IMR-90 (cell line): Measurements from ENCODE around the gene KCMF1. TPM values are rescaled to one million over a fixed set of nuclear protein-coding genes. Genes with fewer than 3 reads are reported as not detected.

Experiments used
- ATAC-seq: fragments of 200-7000 bp; cut with Tn5 transposase; 2 replicates; pipeline ENCODE4 v1.9.1; 2020; ENCODE audit warnings: low read depth, mild to moderate bottlenecking, moderate library complexity
- BruUV-seq: library from RNA; stranded (reverse); fragments of 400-500 nt; replicated peaks from 2 replicates; lab custom pipeline; 2021; lab: Mats Ljungman, UMichigan
- CTCF ChIA-PET: fragments of 300-600 bp; formaldehyde crosslinking; extraction: SDS; loops from one replicate; lab custom pipeline; 2021; ENCODE audit warnings: antibody characterized with exemption; lab: Yijun Ruan, JAX
- POLR2A ChIA-PET: fragments of 300-600 bp; sonication (Branson Sonifier 250); formaldehyde crosslinking; loops from one replicate; lab custom pipeline; 2022; ENCODE audit warnings: antibody characterized with exemption; ENCODE audit not compliant: unreplicated experiment; lab: Charles Lee
- DNase-seq: peaks from one replicate; pipeline ENCODE4 v3.0.0; 2013
- H2AFZ ChIP-seq: replicated peaks from 2 replicates; pipeline ENCODE3; 2013; ENCODE audit warnings: low read length, mild to moderate bottlenecking; ENCODE audit not compliant: poor library complexity
- H2AK5ac ChIP-seq: 2 replicates; pipeline ENCODE4 v1.6.1; 2013; ENCODE audit warnings: low read depth, low read length, inconsistent platforms
- H2AK9ac ChIP-seq: replicated peaks from 2 replicates; pipeline ENCODE3; 2013; ENCODE audit warnings: mild to moderate bottlenecking, low read depth, low read length, moderate library complexity; ENCODE audit not compliant: poor library complexity
- H2BK120ac ChIP-seq: 2 replicates; pipeline ENCODE4 v1.6.1; 2013; ENCODE audit warnings: low read depth, low read length, inconsistent platforms
- H2BK15ac ChIP-seq: 3 replicates; pipeline ENCODE4 v1.6.1; 2013; ENCODE audit warnings: low read depth, low read length, inconsistent platforms
- H2BK20ac ChIP-seq: 2 replicates; pipeline ENCODE4 v1.6.1; 2013; ENCODE audit warnings: low read depth, mild to moderate bottlenecking, inconsistent platforms, low read length, moderate library complexity
- H2BK5ac ChIP-seq: 2 replicates; pipeline ENCODE4 v1.6.1; 2013; ENCODE audit warnings: mild to moderate bottlenecking, low read depth, low read length, inconsistent platforms; ENCODE audit not compliant: poor library complexity, severe bottlenecking
- H3K14ac ChIP-seq: replicated peaks from 2 replicates; pipeline ENCODE4 v1.6.1; 2013; ENCODE audit warnings: low read depth, low read length, inconsistent platforms
- H3K18ac ChIP-seq: 2 replicates; pipeline ENCODE4 v1.6.1; 2013; ENCODE audit warnings: low read depth, low read length, control low read depth
- H3K23ac ChIP-seq: 2 replicates; pipeline ENCODE4 v1.6.1; 2013; ENCODE audit warnings: low read depth, low read length, inconsistent platforms
- H3K27ac ChIP-seq: 2 replicates; pipeline ENCODE4 v1.5.1; 2013; ENCODE audit warnings: mild to moderate bottlenecking, control low read depth, low read length; ENCODE audit not compliant: insufficient read depth
- H3K27me3 ChIP-seq: 2 replicates; pipeline ENCODE4 v1.6.1; 2013; ENCODE audit warnings: low read length; ENCODE audit not compliant: control insufficient read depth, insufficient read depth
- H3K36me3 ChIP-seq: 2 replicates; pipeline ENCODE4 v1.6.1; 2013; ENCODE audit warnings: low read length, mixed read lengths; ENCODE audit not compliant: control insufficient read depth, insufficient read depth
- H3K4ac ChIP-seq: 2 replicates; pipeline ENCODE4 v1.6.1; 2013; ENCODE audit warnings: low read depth, low read length, inconsistent platforms
- H3K4me1 ChIP-seq: 2 replicates; pipeline ENCODE4 v1.6.1; 2013; ENCODE audit warnings: low read length, mixed read lengths; ENCODE audit not compliant: control insufficient read depth, insufficient read depth
- H3K4me2 ChIP-seq: 2 replicates; pipeline ENCODE4 v1.6.1; 2013; ENCODE audit warnings: low read depth, mild to moderate bottlenecking, control low read depth, low read length, moderate library complexity
- H3K4me3 ChIP-seq: 2 replicates; pipeline ENCODE4 v1.5.1; 2013; ENCODE audit warnings: low read depth, mild to moderate bottlenecking, control low read depth, low read length, moderate library complexity; ENCODE audit not compliant: insufficient read depth
- H3K56ac ChIP-seq: 2 replicates; pipeline ENCODE4 v1.6.1; 2013; ENCODE audit warnings: low read length, inconsistent platforms; ENCODE audit not compliant: insufficient read depth; ENCODE audit errors: extremely low read depth
- H3K79me1 ChIP-seq, 2 experiments: 2 replicates each; pipeline ENCODE4 v1.6.1; 2013; ENCODE audit warnings: low read length in 2 of 2, inconsistent platforms in 1 of 2, low read depth in 1 of 2
- H3K9ac ChIP-seq: 2 replicates; pipeline ENCODE4 v1.6.1; 2013; ENCODE audit warnings: low read depth, low read length, control low read depth
- H3K9me1 ChIP-seq: 2 replicates; pipeline ENCODE4 v1.6.1; 2013; ENCODE audit warnings: low read length, inconsistent platforms; ENCODE audit not compliant: insufficient read depth
- H3K9me3 ChIP-seq: 2 replicates; pipeline ENCODE4 v1.6.1; 2013; ENCODE audit warnings: low read length; ENCODE audit not compliant: control insufficient read depth, insufficient read depth
- H4K20me1 ChIP-seq: 2 replicates; pipeline ENCODE4 v1.6.1; 2013; ENCODE audit warnings: low read length, inconsistent platforms; ENCODE audit not compliant: insufficient read depth
- H4K5ac ChIP-seq: 2 replicates; pipeline ENCODE4 v1.6.1; 2013; ENCODE audit warnings: mild to moderate bottlenecking, low read depth, low read length, control low read depth
- H4K8ac ChIP-seq, 2 experiments: 2 replicates each; pipeline ENCODE4 v1.6.1; 2013; ENCODE audit warnings: low read depth in 2 of 2, low read length in 2 of 2, control low read depth in 1 of 2, inconsistent platforms in 1 of 2
- H4K91ac ChIP-seq: 2 replicates; pipeline ENCODE4 v1.6.1; 2013; ENCODE audit warnings: low read depth, low read length, inconsistent platforms; ENCODE audit not compliant: insufficient read depth
- BHLHE40 ChIP-seq: fragments of 150-350 bp; IDR thresholded peaks from 2 replicates; pipeline ENCODE4 v1.6.1; 2016; ENCODE audit warnings: mild to moderate bottlenecking, low read depth, low read length
- CEBPB ChIP-seq: IDR thresholded peaks from 2 replicates; pipeline ENCODE4 v1.6.1; 2012; ENCODE audit warnings: low read depth, low read length, improper control_type of control experiment
- CHD1 ChIP-seq: IDR thresholded peaks from 2 replicates; pipeline ENCODE4 v1.6.1; 2012; ENCODE audit warnings: low read depth, low read length, improper control_type of control experiment
- ELK1 ChIP-seq: fragments of 150-350 bp; IDR thresholded peaks from 2 replicates; pipeline ENCODE4 v1.6.1; 2016; ENCODE audit warnings: low read depth, mild to moderate bottlenecking, low read length, moderate library complexity, borderline replicate concordance
- MAFK ChIP-seq: IDR thresholded peaks from 2 replicates; pipeline ENCODE4 v1.6.1; 2012; ENCODE audit warnings: low read depth, low read length, improper control_type of control experiment
- MAZ ChIP-seq: IDR thresholded peaks from 2 replicates; pipeline ENCODE4 v1.6.1; 2012; ENCODE audit warnings: low read depth, mild to moderate bottlenecking, low read length, improper control_type of control experiment, moderate library complexity, borderline replicate concordance
- NFE2L2 ChIP-seq: fragments of 150-350 bp; IDR thresholded peaks from 2 replicates; pipeline ENCODE4 v1.6.1; 2016; ENCODE audit warnings: low read depth, mild to moderate bottlenecking, low read length
- POLR2A ChIP-seq: IDR thresholded peaks from 2 replicates; pipeline ENCODE4 v1.6.1; 2012; ENCODE audit warnings: mild to moderate bottlenecking, low read depth, low read length
- RAD21 ChIP-seq: IDR thresholded peaks from 2 replicates; pipeline ENCODE4 v1.6.1; 2012; ENCODE audit warnings: low read length, improper control_type of control experiment
- RCOR1 ChIP-seq: IDR thresholded peaks from 2 replicates; pipeline ENCODE4 v1.6.1; 2012; ENCODE audit warnings: mild to moderate bottlenecking, low read length, improper control_type of control experiment; ENCODE audit not compliant: insufficient replicate concordance
- RFX5 ChIP-seq: IDR thresholded peaks from 2 replicates; pipeline ENCODE4 v1.8.0; 2012; ENCODE audit warnings: low read depth, mild to moderate bottlenecking, low read length, moderate library complexity
- SMC3 ChIP-seq: fragments of 150-350 bp; IDR thresholded peaks from 2 replicates; pipeline ENCODE4 v1.6.1; 2016; ENCODE audit warnings: low read depth, mild to moderate bottlenecking, antibody characterized with exemption, low read length, moderate library complexity
- USF2 ChIP-seq: fragments of 150-350 bp; IDR thresholded peaks from 2 replicates; pipeline ENCODE4 v1.6.1; 2017; ENCODE audit warnings: mild to moderate bottlenecking, antibody characterized with exemption, low read length, low read depth
- whole genome bisulfite sequencing, 2 experiments: methylation state at CpG; one replicate each; pipeline versions ENCODE4 v1.1.5 to v1.1.7; 2013; ENCODE audit warnings: missing lambda C conversion rate in 2 of 2; ENCODE audit not compliant: insufficient read length in 1 of 2; ENCODE audit errors: extremely low coverage in 2 of 2; 5-methylcytosine and 5-hydroxymethylcytosine counted together
- dilution Hi-C: fragments of 300-500 bp; cut with HindIII; formaldehyde crosslinking; loops from one replicate; pipeline ENCODE4 v1.14.3; 2018; ENCODE audit warnings: low sequenced_read_pairs; ENCODE audit not compliant: unreplicated experiment
- in situ Hi-C: fragments of 300-500 bp; cut with MboI; formaldehyde crosslinking; loops from 3 replicates; pipeline ENCODE4 v1.14.3; 2019; ENCODE audit warnings: low sequenced_read_pairs, inconsistent platforms, mixed read lengths
- intact Hi-C: fragments of 100-400 bp; cut with micrococcal nuclease; formaldehyde crosslinking; loops from 2 replicates; pipeline ENCODE4 v1.10.0; 2022
- polyA plus RNA-seq, 3 experiments: library from polyadenylated mRNA; depleted of rRNA; stranded (reverse); fragments of >200 nt; gene quantifications; 2 replicates each; pipeline ENCODE4 v1.2.3, GENCODE V29; 2012; ENCODE audit warnings: low replicate concordance in 1 of 3
- total RNA-seq: library from RNA; depleted of rRNA; stranded (reverse); fragments of >200 nt; gene quantifications from 2 replicates; pipeline ENCODE4 v1.2.3, GENCODE V29; 2012
- TF ChIP-seq, protein P1 (sequence below): conservative IDR thresholded peaks from 2 replicates; pipeline ENCODE4 v1.5.1; 2012; ENCODE audit warnings: mild to moderate bottlenecking, low read depth, low read length, improper control_type of control experiment

KCMF1 gene
- total and polyA plus RNA-seq, 2 of the 4 experiments (the other 2 are of a cell fraction), result 49.9 to 108 TPM

DNA sequence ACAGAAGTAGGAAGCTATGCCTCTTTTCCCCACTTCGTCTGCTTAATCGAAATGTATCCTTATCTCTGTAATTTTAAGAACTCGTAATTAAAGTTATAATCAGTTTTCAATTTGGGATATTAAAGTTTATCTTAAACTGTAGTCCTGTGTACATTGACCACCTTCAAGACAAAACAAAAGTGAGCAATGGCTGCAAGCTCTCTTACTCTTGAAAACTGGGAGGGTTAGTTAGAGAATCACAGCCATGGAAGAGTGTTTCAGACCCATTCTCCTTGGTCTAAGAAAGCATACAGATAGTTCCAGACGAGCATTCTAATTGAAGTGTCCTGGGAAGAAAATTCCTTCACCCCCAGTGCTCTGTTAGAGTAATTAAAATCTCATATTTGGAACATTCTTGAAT is 2.0 kb downstream of the KCMF1 start:
- no TSS peak for BruUV-seq
- intact Hi-C loops, result loop anchor here (2.0 kb wide), 2 partner anchors 14 to 40 kb away; no protein-coding TSS in a partner anchor
- H2BK5ac ChIP-seq, result peak overlapping the region; percentile 98
- peak overlapping the region; percentile 70; the same call in 1 of the 2 replicates for H3K23ac ChIP-seq
- no peak overlapping the region for H2AK5ac ChIP-seq
- POLR2A ChIA-PET, result no interaction called here
- no peak overlapping the region for H4K91ac ChIP-seq
- H4K20me1 ChIP-seq, result peaks cover 54% of the 10 kb centered on the region
- H2AK9ac ChIP-seq, result no peak overlapping the region
- peaks cover 3% of the 10 kb centered on the region for H3K36me3 ChIP-seq
- ATAC-seq, result no peak
- H3K27ac ChIP-seq, result peak overlapping the region; percentile 0; the same call in 1 of the 2 replicates
- no peak overlapping the region for H2AFZ ChIP-seq
- H3K9ac ChIP-seq, result peak overlapping the region; percentile 99; the same call in 1 of the 2 replicates
- no CpG with 5 or more reads among the region's 4 CpGs for WGBS, 2 experiments
- in situ Hi-C loops, result no loop called here
- peak overlapping the region; percentile 96; the same call in 1 of the 2 replicates for H3K4ac ChIP-seq
- no peak for DNase-seq
- no peaks in the 10 kb centered on the region for H3K9me3 ChIP-seq
- no peak overlapping the region for H2BK120ac ChIP-seq
- H3K18ac ChIP-seq, result peak overlapping the region; percentile 20
- no peak overlapping the region; the same call in 1 of the 2 replicates for H3K14ac ChIP-seq
- H3K27me3 ChIP-seq, result no peaks in the 10 kb centered on the region
- H2BK20ac ChIP-seq, result no peak overlapping the region
- H3K4me1 ChIP-seq, result peaks cover 5% of the 10 kb centered on the region
- peak overlapping the region; percentile 92 for H3K56ac ChIP-seq
- peaks cover 7% of the 10 kb centered on the region for H3K9me1 ChIP-seq
- H3K4me3 ChIP-seq, result peak overlapping the region; percentile 100
- peak overlapping the region; percentile 100 for H3K4me2 ChIP-seq
- dilution Hi-C loops, result no loop called here
- H4K5ac ChIP-seq, result no peak overlapping the region
- H2BK15ac ChIP-seq, result no peak overlapping the region
- TF ChIP-seq SMC3 (no peak), RFX5 (no peak), MAFK (no peak), NFE2L2 (no peak), BHLHE40 (no peak), MAZ (no peak), CEBPB (no peak), RAD21 (no peak), RCOR1 (no peak), POLR2A (no peak), CHD1 (no peak), USF2 (no peak), ELK1 (no peak)
- TF ChIP-seq, protein P1, sequence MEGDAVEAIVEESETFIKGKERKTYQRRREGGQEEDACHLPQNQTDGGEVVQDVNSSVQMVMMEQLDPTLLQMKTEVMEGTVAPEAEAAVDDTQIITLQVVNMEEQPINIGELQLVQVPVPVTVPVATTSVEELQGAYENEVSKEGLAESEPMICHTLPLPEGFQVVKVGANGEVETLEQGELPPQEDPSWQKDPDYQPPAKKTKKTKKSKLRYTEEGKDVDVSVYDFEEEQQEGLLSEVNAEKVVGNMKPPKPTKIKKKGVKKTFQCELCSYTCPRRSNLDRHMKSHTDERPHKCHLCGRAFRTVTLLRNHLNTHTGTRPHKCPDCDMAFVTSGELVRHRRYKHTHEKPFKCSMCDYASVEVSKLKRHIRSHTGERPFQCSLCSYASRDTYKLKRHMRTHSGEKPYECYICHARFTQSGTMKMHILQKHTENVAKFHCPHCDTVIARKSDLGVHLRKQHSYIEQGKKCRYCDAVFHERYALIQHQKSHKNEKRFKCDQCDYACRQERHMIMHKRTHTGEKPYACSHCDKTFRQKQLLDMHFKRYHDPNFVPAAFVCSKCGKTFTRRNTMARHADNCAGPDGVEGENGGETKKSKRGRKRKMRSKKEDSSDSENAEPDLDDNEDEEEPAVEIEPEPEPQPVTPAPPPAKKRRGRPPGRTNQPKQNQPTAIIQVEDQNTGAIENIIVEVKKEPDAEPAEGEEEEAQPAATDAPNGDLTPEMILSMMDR, result no peak
- H3K79me1 ChIP-seq, result peaks cover 0 to 35% of the 10 kb centered on the region in 2 experiments; a peak in 3 of 4 replicates
- no peak overlapping the region; a peak in 1 of 4 replicates for H4K8ac ChIP-seq
- CTCF ChIA-PET, result interaction anchor here (0.6 kb wide), 1 partner anchor 9 kb away, joined by 3 read pairs; no protein-coding TSS in a partner anchor
